GM19193 (cell line): ENCODE measurements around the gene HOXB8.

Experiments used
- POLR2A ChIP-seq: IDR thresholded peaks from 4 replicates; pipeline ENCODE4 v1.6.1; 2011; ENCODE audit not compliant: insufficient read depth, insufficient read length; ENCODE audit errors: extremely low read depth

Gene HOXB8

DNA sequence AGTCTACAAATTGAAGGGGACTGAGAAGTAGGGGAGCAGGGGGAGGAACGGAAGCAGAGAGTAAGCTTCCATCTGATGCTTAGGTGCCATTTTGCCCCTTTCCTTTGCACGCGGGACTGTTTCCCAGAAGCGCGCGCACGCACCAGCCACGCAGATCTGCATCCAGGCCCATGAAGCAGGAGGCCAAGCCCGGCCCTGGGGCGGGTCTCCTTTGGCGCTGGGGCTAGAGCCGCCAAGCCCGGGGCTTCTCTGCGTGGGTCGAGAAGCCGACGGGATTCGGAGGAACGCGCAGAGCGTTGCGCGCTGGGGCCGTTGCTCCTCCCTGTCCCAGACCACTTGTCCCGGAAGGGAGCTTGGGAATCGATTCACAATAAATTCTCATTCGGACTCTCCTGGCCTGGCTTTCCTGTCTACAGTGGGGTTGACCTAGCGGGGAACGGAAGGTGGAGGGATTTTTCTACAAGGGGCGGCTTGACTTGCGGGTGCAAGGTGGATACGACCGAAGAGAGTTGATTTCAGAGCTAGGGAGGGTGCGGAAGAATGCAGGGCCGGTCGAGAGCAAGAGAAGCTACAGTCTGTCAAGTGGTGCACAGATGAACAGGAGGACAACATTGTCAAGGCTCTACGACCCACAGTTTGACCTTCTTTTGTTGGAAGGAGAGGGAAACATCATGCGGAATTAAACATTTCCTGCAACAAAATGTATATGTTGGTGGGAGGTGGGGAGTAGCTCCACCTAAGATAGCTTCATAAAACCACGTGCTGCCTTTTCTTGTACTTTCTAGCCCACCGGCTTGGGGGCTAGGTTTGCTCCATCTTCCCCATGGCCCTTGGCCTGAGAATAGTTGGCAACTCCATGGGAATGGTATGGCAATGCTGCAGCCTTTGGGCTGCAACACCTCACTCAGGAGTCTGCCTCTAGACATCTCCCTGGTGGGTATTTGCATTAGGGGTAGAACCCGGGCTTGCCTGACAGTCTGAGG is 6.6 kb upstream of the HOXB8 start:
- TF ChIP-seq POLR2A, result no peak

DNA sequence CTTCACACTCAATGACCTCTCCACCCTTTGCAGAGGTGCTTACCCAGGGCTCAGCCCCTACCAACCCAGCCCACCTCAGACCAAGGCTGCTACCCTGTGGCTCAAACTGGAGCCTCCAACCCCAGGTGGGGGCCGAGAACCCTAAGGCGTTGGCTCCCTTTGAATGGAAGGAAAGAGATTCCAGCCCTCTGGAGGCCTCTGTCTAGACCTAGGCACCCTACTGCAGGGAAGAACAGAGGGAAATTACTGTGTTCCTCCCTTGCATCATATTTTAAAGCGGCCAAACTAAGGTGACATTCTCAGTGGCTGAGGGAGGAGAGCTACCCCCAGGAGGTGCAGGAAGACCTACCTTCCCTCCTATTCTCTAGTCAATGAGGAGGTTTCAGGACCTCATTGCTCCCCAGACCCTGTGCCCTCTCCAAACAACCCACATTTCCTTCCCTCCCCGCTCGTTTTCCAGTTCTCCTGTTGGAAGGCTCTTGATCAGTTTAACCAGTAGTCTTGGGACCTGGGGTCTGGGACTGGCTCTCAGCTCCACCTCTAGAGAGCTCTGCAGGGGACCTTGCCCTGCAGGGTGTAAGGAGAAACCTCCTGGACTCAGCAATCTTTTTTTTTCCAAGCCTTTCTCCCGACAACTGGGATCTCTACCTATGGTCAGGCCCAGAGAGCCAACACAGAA is 5.5 kb upstream of the HOXB8 start:
- TF ChIP-seq POLR2A, result no peak

DNA sequence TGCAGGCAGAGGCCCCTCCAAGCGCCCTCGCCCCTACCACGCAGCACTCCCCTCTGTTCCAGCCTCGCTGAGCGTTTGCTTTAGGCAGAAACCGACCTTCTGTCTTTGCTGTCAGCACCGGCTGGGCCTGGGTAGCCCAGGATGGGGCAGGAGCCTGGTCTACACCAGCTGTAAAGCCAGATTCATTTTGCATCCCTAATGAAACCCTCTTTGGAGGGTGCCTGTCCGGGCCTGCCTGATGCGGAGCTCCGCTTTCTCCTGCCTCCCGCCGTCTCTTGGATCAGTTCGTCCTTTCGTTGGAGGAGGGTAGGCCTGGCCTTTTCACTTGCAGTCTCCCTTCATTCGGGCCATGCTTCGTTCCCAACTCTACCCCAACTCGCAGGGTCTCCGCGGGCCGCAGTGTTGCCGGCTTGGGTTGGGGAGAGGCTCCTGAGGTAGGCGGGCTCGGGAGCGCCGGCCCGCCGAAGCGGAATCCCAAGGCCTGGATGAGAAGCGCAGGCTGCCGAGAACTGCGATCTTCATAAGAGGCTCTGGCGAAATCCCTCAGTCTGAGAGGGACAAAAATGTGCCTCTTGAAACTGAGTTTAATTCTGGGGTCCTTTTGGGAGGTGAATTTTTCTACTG is 4.8 kb upstream of the HOXB8 start:
- no peak for TF ChIP-seq POLR2A

DNA sequence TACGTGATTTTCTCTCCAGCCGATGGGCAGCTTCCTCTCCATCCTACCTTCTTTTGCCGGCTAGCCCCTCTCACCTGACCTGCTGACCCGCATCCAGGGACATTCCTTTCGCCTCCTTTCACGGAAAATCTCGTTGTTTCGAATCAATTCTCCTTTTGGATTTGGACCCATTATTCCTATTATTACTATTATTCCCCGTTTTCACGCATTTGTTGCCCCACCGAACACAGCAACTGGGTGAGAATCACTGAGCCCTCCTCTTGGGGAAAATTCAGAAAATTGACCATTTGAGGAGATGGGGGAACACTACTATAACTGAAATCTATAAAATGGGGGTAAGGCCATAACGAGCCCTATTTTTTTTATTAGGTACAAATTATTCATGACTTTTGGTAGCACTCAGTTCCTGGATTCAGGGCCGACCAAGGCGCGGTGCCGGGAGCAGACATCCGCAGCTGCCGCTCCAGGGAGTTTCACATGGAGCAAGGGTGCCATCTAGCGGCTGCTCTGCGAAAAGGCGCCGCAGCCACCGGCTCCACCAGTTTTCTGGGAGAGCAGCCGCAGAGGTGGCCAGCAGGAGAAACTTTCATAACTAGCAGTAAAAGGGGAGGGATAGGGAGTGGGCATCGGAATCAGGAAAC is 3.3 kb upstream of the HOXB8 start:
- TF ChIP-seq POLR2A, result no peak

DNA sequence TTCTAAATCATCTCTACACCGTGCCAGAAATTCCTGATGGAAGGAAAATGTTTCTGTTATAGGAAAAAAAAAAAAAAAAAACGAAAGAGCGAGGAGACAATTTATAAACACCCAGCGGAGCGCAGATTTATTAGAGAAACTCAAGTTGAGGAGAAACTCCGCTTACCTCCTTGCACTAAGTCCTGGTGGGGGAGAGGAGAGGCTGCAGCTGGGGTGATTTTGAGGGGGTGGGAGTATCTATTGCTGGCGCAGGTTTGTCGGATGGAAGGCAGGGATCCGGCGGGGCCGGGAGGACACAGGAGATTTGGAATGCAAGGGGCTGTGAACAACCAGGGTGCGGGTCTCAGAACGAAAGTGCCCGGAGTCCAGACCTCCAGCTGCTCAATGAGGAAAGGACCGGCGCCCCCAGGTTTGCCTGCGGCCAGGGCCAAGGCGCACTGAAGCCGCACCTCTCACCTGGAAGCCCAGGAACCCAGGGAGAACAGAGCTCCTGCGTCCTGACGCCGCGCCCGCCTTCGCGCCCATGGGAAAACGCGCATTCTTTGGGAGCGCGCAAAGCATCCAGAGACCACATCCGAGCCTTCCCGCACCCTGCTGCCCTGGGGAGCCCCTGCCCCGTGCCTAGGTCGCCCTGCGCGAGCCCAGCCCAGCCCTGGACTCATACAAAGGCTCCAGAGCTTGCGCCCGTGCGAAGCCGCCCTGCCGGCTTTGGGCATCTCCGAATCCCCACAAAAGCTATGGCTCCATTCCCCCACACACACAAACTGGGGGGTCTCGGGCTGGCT is 2.6 kb upstream of the HOXB8 start:
- no peak for TF ChIP-seq POLR2A

DNA sequence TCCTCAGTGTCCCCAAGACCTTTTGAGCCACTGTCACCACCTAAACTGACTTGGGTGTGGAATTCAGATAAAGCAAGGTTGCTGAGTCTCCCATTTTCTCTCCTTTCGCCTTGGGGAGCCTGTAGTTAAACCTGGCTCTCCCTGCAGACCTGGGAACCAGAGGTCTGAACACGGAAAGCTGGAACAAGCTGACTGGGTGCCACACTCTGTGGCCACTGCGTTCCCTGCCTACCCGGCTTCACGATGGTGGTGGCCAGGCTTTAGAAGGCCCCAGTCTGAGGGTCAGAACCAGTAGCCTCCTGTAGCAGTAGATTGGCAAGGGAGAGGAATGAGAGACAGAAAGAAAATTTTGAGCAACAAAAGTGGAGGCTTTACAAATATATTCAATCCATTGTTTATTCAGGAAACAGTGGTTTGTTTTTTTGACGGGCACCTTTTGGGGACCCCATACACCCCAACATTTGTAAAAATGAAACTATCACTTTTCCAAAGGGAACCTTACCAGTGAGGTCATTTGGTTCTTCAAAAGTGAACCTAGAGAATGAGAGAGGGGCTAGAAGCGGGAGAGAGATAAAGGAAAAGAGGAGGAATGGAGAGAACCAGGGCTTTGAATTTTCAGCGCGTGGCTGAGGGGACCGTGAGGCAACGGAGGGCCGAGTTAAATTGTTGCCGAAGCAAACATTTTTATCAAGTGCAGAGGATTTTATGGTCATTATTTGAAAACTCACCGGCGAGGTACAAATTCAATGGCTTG is 1.8 kb upstream of the HOXB8 start:
- TF ChIP-seq POLR2A, result no peak

DNA sequence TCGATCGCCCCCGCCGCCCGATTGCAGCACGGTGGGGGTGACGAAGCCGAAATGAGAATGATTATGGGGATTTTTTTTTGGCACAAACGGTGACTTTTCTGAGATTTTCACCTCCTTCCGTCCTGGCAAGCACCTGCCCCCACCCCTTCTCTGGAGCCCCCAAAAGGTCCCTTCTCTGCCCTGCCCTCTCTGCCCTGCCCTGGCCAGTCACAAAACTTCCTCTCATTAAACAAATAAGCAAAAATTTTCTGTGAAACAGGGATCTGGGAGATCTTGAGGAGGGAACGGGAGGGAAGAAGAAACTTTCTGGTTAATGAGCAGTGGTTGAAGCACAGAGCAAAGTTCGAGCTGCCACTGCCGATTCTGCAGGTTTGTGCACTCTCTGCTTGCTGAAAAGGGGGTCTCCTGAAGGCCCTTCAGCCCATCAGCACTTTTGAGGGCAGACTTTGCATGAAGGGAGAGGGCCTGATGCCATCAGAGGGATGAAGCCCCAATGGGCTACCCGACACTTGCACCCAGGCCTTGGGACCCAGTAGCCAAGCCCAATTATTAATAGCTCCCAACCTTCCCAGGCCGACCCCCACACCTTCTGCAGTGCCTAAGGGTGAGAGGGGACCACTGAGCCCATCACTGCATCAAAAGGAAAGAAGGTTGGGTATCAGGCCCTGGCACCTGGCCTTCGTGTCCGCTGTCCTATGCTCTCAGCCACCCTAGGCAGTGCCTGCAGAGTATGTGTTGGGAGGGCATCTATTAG is 1.0 kb upstream of the HOXB8 start:
- no peak for TF ChIP-seq POLR2A

DNA sequence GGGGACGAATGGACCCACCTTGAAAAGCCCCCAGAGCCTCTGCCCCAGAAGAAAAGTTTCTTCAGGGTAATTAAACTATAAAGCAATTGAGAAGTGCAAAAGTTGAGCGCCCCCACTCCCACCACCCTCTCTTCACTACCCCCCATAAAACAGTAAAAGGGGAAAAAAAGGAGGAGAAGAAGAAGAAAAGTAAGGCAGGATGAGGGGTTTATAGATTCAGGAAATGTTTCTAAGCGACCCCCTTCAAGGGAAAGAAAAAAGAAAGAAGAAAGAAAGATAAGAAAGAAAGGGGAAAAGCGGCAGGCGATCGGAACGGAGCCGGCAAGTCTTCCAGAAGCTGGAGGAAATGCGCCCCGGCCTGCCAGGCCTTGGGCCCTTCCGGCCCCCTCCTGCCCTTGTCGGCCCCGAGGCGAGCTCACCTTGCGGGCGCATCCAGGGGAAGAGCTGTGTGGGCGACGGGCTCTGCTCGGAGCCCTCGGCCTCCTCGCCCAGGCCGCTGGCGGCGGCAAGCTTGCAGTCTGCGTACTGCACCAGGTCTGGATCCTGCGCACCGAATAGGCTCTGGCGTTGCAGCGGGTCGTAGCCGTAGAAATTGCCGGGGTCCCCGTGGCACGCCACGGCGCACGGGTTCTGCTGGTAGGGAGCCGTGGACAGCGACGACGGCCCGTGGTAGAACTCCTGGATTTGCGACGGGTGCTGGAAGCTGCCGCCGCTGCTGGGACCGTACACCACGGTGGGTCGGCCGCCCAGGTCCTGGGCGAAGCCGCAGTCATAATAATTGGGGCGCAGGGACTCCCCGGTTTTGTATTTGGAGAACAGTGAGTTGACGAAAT is 1.0 kb downstream of the HOXB8 start:
- no peak for TF ChIP-seq POLR2A

DNA sequence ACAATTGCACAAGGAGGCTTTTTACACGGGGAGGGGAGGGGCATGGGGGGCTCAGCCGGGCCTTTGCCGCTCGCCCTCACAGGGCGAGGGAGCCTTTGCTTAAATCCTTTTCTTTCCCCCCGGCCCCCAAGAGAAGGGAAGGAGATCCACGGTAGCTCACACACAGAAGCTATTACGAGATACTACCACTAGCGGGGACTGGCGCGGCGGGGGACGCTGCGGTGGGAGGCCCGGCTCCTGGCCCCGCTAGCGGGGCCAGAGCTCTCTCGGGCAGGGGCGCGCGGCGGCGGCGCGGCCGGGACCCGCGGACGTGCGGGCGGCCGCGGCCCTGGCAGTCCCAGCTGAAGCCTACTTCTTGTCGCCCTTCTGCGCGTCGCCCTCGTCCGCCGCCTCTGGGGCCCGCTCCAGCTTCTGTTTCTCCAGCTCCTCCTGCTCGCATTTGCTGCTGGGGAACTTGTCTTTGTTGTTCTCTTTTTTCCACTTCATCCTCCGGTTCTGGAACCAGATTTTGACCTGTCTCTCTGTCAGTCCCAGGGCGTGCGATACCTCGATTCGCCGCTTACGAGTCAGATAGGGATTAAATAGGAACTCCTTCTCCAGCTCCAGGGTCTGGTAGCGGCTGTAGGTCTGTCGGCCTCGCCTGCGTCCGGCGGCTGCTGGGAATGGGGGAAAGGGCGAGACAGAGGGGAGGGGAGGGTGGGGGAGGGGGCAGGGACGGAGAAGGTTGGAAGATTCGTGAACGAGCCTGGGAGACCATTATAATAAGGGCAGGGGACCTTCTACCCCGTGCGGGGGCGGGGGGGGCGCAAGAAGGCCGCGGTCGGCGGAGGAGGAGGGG is 2.0 kb downstream of the HOXB8 start:
- TF ChIP-seq POLR2A, result no peak

DNA sequence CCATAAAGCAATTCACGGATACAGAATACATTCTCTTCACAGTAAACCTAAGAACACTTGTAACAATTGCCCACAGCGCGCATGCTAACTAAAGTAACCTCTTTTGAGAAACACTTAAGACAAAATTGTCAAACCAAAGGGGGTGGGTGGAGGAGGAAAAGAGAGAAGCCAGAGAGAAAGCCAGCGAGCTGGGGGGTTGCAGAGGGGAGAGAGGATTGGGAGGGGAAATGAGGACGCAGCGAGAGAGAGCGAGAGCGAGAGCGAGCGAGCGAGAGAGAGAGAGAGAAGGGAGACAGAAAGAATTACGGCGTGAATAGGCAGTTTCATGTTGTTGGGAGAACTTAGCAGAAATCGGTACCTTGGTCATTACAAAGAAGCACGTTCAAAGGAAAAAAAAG is 2.6 kb downstream of the HOXB8 start:
- TF ChIP-seq POLR2A, result no peak
